NCI-H226 (cell line): Measurements from ENCODE around the gene HTRA3.

Experiments
- DNase-seq: peaks from one replicate; pipeline ENCODE4 v3.0.0-alpha.2; 2015

The HTRA3 gene

DNA sequence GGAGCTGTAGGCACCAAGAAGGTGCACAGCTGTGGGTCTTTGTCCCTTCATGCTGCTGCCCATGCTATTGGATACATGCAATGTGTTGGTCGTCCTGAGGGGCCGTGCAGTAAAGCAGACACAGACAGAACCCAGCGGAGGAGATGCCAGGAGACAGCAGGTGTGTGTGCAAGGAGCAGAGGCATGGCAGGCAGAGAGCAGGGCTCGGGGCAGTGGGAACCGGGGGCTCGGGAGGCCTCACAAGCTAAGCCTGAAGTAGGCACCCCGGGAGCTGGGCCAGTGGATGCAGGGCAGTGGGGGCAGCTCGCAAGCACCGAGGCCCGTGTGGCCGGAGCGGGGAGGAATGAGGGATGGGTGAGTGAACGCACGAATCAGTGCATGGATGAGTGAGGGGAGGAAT, 13.2 kb downstream of the HTRA3 start:
- DNase-seq = no peak

DNA sequence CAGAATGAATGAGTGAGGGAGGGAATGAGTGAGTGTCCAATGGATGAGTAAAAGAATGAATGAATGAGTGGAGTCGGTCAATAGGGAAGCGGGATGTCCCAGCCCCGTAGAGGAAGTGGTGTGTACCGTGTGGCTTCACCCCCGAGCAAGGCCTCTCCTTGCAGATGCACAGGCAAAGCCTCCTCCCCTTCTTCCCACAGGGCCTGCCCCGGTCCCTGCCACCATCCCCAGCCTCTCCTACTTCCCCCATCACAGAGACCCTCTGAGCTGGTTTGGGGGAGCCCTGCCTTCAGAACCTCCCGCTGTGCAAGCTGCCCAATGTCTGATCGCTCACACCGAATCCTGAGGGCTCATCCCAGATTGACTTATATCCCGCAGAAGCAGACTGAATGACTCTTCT, 13.6 kb downstream of the HTRA3 start:
- DNase-seq = no peak

DNA sequence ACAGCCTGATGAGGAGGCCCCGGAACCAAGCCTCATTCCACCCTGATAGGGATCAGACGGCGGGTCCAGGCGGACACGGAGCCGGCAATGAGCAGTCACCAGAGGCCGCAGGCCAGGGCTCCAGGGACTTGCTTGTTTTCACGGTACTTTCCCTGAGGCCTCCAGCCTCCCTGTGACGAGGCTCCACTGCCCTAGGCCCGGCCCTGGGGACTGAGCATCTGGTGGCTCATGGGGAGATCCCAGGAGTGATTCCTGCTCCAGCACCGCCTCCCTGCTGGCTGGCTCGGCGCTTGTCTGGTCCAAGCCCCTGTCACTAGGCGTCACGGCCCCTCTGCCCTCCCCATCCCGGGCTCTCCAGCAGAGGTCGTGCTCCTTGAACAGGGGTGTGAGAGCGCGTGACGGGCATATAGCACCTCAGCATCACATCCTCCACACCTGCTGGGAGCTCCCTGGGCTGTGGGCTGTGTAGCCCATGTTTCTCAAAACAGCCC, 14.1 kb downstream of the HTRA3 start:
- no peak for DNase-seq

DNA sequence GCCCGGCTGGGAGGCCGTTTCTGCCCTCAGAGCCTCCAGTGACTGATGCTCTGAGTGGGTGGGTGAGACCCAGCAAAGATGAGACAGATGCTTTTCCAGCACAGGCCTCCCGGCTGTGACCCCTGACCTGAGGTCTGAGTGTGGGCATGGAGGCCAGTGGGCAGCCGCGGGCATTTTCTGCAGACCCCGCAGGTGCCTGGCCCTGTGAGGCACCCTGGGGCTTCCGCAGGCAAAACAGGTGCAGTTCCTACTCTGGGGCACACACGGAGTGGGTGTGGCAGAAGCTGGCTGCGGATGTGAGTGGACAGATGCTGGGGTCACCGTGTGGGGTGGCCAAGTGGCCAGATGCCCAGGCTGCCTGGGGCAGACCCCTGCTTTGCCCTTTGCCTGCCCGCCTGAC, 14.8 kb downstream of the HTRA3 start:
- DNase-seq = no peak

DNA sequence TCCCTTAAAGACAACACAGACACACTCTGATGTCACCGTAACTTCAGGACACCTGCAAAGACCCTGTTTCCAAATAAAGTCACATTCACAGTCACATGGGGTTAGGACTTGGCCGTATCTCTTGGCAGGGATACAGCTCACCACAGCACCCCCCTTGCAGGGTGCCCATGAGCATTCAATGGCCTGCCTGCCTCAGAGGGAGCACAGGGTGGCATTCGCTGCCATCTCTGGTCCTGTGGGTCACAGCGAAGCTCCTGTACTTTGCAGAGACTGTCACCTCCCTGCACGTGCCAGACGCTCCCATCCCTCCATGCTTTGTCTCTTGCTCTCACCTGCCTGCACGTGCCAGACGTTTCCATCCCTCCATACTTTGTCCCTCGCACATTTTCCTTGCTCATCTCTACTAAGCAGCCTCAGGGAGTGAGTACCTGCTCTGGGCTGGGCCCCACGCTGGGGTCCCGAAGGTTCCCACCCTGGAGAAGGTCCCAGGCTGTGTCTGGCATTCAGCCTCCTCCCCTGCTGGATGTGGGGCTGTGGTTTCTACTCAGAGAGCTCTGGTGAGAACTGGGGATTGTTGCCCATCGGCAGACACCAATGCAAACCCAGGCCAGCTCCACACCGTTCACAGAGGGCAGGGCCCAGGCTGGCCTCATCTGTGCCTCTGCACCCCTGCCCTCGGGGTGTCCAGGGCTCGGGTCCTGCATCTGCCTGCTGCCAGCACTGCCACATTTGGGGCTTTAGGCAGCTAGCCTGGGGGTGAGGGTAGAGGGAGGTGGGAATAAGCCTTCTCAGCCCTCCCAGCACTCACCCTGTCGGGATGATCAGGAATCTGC, 15.8 kb downstream of the HTRA3 start:
- no peak for DNase-seq

DNA sequence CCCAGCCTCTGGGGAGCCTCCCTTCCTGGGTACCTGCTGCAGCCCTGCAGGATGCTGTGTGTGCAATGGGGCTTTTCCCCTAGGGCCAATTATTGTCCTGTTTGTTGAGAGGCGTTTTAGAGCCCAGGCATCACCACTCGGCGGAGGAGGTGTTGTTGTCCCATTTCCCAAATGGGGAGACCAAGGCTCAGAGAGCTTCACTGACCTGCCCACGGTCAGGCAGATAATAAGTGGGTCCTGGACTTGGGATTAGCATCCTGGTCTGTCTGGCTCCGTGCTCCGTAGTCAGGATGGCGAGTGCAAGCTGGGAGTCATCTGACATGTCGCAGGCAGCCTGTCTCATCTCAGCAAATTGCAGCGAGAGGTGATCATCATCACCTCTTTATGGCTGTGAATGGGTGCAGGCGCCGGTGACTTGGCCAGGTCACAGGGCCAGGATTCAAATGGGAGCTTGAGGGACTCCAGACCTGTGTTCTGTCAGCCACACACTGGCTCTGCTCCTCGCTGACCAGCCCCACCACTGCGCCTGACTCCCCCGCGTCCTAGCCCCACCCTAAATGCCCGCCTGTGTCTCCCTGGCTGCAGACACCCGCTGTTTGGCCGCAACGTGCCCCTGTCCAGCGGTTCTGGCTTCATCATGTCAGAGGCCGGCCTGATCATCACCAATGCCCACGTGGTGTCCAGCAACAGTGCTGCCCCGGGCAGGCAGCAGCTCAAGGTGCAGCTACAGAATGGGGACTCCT, 16.6 kb downstream of the HTRA3 start:
- no peak for DNase-seq

DNA sequence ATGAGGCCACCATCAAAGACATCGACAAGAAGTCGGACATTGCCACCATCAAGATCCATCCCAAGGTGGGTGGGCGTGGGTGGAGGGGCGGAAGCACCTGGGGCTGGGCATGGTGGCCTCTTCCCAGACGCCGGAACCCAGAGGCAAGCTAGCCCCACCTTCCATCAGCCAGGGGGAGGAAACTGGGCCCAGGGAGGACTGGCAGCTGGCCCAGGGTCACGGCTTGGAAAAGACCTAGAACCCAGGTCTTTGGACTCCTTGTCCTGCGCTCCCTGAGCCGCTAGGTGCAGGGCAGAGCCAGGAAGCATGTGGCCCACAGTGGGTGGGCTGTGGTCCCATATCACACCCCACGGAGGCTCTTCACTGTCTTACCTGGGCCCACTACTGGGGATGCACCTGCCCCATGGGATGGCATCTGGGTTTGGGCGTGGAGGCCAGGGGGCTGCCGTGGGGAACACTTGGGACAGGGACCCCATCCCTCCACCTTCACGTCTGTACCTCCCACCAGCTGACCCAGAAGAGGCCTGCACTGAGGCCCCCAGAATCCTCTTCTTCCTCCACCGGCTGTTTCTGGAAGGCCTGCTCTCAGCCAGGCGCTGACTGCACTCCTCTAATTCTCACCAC, 17.3 kb downstream of the HTRA3 start:
- no peak for DNase-seq

DNA sequence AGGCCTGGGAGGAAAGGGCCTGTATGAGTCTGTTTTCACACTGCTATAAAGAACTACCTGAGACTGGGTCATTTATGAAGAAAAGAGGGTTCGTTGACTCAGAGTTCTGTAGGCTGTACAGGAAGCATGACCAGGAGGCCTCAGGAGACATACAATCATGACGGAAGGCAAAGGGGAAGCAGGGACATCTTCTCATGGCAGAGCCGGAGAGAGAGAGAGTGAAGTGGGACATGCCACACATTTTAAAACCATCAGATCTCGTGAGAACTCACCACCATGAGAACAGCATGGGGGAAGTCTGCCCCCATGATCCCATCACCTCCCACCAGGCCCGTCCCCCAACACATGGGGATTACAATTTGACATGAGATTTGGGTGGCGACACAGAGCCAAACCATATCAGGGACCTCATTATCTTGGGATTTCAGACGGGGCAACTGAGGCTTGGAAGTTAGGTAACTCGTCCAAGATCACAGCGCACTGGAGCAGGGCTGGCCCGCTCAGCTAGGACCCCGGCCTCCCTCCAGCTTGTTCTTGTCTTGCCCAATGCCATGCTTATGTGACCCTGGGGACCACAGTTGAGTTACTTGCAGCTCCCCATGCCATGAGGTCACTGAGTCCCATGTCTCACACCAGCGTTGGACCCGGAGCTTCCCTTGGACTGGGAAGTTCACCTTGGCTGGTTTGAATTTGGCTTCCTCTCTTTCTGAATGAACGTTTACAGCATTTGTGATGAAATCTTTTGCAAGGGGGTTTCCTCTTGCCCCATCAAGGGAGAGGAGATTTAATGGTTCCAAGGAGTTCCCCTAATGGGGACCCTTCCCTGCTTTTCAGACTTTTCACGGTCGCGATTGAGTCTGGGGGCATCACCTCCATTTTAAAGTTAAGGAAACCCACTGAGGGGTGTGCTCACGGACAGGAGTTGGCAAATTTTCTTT, 18.1 kb downstream of the HTRA3 start:
- DNase-seq = no peak

DNA sequence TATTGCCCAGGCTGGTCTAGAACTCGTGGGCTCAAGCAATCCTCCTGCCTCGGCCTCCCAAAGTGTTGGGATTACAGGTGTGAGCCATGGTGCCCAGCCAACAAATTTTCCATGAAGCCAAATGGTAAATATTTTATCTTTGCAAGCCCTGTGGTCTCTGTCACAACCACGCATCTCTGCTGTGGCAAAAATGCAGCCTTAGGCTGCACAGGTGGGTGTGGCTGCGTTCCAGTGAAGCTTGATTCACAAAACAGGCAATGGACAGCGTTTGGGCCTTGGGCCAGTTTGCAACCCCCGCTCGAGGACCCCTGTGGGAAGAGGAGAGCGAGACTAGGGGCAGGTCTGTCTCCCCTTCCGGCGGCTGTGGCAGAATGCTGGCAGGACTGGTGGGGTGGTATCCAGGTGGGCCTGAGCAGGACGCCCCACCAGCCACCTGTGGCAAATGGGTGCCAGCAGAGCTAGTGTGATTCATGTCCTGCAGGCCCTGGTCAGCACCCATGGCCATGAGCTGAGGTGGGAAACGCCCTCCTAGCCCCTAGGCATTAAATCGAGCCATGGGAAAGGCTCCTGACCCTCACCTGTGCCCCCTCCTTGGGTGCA, 19.7 kb downstream of the HTRA3 start:
- no peak for DNase-seq

DNA sequence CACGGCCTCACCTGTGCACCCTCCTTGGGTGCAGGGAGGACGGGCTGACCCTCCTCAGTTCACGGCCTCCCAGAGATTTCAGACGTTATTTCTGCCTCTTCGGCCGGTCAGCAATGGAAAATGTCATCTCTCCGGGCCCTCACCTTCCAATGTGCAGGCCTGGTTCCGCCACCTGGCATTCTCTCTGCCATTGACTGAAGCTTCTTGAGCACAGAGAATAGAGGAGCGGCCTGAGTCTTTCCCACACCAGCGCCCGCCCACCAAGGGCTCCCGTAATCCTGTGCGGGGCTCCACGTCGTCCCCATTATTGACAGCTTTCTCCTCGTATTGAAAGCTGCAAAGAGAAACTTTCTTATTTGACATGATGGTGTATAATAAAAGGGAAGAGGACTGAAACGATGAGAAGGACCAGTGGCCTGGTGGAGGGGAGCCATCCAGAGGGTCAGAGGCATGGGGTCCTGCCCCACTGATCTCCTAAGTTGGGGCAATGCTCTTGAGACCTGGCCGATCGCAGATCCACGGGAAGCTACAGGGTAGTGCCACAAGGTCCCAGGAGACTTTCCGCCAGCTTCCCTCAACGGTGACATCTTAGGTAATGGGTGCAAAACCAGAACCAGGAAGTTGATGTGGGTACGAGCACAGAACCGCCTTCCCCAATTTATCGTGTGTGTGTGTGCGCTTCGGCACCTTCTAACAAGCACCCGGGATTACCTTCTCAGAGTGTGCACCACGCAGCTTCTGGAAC, 20.6 kb downstream of the HTRA3 start:
- no peak for DNase-seq

DNA sequence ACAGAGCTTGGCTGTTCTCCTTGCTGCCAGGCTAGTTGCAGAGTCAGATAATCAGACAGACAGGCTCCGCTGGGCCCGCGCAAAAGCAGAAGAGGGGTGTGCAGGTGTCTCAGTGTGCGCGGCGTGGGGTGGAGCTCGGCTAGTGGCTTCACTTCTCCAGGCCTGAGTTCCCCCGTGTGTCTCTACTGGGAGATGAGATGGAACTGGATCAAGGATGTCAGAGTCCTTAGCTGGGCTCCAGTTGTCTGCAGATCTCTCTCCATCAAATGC, 21.1 kb downstream of the HTRA3 start:
- no peak for DNase-seq

DNA sequence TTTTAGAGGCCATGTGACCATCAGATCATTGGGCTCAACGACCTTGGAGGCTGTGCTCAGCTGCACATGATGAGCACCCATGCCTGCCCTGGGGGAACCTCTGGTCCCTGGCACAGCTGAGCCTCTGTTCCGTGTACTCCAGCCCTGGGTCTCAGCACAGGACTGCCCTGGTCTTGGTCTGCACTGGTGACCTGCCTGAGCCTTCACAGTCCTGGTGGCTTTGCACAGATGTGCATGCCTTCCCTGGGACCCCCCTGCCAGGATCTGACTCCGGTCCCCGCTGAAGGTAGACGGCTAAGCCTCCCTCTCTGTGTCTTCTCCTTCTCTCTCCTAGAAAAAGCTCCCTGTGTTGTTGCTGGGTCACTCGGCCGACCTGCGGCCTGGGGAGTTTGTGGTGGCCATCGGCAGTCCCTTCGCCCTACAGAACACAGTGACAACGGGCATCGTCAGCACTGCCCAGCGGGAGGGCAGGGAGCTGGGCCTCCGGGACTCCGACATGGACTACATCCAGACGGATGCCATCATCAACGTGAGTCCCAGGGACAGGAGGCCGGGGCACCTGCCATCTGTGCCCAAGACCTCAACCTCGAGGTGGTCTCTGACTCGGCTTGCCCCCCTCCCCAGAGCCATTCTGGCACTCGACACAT, 21.6 kb downstream of the HTRA3 start:
- no peak for DNase-seq

DNA sequence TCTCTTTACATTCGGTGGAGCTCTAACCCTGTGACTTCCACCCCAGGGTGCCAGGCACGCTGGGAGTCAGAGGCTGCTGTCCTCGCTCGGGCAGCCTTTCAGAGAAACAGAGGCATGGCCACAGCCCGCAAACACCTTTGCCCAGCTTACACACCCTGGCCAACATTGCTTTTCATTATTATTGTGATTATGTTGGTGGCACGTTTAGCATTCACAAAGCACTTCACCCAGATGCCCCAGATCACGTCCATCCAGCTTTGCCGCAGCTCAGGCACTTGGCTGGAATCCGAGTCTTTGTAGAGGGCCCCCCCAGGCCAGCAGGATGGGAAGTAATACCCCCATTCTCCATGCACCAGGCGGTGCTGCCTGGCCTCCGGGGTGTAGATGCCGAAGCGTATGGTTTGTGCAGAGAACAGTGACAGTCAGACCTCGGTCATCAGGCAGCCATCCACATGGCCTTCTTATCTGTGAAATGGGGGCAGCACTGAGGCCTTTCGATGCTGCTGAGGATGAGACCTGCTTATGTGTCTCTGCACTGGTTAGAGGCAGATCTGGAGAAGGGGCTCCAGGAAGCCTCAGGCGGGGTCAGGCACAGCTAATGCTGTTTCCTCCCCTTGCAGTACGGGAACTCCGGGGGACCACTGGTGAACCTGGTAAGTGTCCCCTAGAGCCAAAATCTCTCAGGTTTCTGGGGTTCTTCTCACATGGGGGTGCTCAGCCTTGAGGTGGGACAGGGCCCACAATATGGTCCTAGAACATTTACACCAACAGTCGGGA, 22.3 kb downstream of the HTRA3 start:
- DNase-seq = no peak

DNA sequence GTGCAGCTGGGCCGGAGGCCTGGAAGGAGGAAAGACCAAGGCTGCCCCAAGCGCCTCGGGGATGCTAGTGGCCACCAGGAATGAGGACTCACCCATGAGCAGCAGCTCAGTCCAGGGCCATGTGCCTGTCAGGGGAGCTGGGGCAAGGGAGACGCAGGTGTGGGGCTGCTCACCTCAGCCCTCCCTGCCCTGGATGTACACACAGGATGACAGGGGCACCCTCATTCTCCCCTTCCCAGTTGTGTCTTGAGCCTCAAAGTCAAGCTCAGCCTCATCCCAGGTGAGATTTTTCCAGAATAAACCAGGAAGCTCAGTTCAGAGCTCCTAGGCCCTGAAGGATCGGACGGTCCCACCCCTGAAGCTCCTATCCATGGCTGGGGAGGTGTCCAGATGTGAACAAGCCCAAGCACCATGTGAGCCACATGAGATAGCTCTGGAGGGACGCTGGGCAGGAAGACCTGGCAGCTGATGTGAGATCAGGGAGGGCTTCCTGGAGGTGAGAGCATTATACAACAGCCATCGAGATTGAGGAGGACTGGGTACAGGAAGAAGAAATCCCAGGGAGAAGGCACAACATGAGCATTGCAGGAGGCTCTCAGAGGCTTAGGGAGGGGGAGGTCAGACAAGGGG, 23.0 kb downstream of the HTRA3 start:
- DNase-seq = no peak

DNA sequence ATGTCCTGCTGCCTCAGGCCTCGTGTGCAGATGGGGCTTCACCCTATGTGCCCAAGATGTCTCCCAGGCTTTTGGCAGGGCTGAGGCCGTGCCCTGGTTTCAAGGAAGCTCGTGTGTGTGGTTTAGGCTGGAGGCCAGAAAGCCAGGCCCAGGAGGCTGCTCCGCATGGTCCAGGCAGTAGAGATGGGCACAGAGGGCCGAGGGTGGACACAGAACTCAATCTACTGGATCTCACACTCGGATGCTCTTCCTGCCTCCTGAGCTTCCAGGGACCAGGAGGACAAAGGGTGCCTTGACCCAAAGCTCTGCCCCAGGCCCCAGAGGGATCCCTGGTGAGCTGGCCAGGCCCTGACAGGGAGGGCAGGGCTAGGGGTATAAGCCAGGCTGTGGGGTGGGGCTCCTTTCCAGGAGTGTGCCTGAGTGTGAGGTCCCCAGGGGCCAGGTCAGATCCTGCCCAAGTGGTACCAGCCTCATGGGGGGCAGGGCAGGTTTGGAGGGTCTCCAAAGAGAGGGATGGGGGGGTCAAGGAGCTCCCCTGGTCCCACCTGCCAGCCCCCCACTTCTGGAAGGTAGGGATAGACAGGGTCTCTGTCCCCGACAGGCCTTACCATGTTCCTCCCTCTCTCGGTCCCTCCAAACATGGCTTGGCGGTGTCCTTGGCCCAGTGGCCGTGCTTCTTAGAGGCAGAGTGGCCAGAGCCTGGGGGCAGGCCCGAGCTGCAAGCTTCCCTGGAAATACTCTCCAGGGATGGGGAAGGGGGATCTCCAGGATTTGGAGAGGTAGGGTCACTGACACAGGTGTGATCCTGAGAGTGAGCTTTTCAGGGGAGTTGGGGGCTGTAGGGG, 23.8 kb downstream of the HTRA3 start:
- no peak for DNase-seq

DNA sequence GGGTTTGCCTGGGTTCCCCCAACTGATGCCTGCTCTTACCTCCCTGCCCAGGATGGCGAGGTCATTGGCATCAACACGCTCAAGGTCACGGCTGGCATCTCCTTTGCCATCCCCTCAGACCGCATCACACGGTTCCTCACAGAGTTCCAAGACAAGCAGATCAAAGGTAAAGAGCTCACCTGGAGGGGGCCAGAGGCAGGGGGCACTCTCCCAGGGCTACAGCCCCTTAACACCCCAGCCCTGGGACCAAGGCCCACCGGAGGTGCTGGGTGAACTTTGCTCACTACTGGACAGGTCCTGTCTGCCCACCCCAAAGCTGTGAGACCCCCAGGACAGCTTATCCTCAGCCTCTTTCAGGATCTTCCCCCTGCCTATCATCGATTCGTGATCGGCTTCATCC, 24.5 kb downstream of the HTRA3 start:
- no peak for DNase-seq

DNA sequence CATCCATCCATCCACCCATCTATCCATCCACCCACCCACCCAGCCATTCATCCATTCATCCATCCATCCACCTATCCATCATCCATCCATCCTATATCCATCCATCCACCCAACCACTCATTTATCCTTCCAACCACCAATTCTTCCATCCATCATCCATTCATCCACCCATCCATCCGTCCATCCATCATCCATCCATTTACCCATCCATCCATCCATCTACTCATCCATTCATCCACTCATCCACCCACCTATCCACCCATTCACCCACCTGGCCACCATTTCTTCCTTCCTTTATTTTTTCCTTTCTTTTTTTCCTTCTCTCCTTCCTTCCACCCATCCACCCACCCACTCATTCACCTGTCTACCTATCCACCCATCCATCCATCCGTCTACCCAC, 25.2 kb downstream of the HTRA3 start:
- DNase-seq = no peak

DNA sequence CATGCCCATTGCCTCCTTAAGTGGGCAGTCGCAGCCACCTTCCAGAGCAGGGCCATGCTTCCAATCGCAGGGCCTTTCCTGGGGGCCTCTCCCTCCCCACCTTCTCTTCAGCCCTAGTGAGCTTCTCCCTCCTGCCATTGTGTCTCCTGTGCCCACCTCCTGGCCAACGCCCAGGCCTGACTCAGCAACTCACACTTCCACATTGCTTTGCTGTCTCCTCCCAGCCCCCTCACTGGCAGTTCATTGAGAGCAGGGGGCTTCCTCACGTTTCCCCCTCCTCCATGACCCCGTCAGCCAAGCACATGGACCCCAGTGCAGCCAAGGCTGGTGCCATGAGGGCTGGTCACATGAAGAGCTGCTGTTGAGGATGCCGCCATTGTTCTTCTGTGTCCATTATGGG, 25.9 kb downstream of the HTRA3 start:
- no peak for DNase-seq

DNA sequence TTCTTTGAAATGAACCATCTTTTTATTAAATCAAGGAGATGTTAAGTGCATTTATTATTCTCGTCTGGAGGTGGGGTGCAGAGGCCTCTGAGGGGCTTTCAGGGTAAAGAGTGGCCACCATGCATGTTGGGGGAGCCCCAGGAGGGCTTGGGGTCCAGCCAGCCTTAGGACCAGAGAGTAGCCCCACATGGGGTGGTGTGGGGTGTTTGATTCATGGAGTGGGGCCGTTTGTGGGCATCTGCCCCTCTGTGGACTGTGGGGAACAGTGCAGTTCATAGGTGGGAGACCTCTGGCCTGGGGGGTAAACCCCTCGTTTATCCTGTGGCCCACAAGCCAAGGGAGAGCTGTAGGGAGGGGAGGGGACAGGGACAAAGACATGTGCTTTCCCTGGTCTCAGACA, 26.9 kb downstream of the HTRA3 start:
- DNase-seq = no peak
